BLaER1 (cell line): ENCODE data around the gene LSM14A.
"Not testable (repeated sequence)": the region's sequence is repeated elsewhere in the genome, so short reads cannot be mapped to it uniquely, and the experiment has no call there.

Source experiments
- H3K27ac ChIP-seq: shearing (Covaris generic); formaldehyde crosslinking; 2 replicates; pipeline ENCODE4 v1.8.1; 2022
- H3K27me3 ChIP-seq: shearing (Covaris generic); formaldehyde crosslinking; 2 replicates; pipeline ENCODE4 v1.8.1; 2022
- H3K36me3 ChIP-seq: shearing (Covaris generic); formaldehyde crosslinking; 2 replicates; pipeline ENCODE4 v1.8.1; 2022
- H3K4me1 ChIP-seq: shearing (Covaris generic); formaldehyde crosslinking; 2 replicates; pipeline ENCODE4 v1.8.1; 2022
- H3K4me2 ChIP-seq: shearing (Covaris generic); formaldehyde crosslinking; 2 replicates; pipeline ENCODE4 v1.8.1; 2022
- H3K4me3 ChIP-seq: shearing (Covaris generic); formaldehyde crosslinking; 2 replicates; pipeline ENCODE4 v1.8.1; 2022
- H3K9ac ChIP-seq: shearing (Covaris generic); formaldehyde crosslinking; 2 replicates; pipeline ENCODE4 v1.8.1; 2022
- H3K9me3 ChIP-seq: shearing (Covaris generic); formaldehyde crosslinking; 2 replicates; pipeline ENCODE4 v1.8.1; 2022
- H4K20me1 ChIP-seq: shearing (Covaris generic); formaldehyde crosslinking; 2 replicates; pipeline ENCODE4 v1.8.1; 2022
- Cebpa-rat ChIP-seq: shearing (Covaris generic); IDR thresholded peaks from 2 replicates; pipeline ENCODE4 v1.8.1; 2022

The LSM14A gene

GRCh38 chr19:34188408-34188807 is 16.1 kb downstream of the LSM14A start:
- no peak overlapping the region for H3K9ac ChIP-seq
- peaks cover 100% of the 10 kb centered on the region for H4K20me1 ChIP-seq
- no peaks in the 10 kb centered on the region for H3K9me3 ChIP-seq
- no peaks in the 10 kb centered on the region for H3K27me3 ChIP-seq
- no peak overlapping the region for H3K4me2 ChIP-seq
- H3K4me3 ChIP-seq = no peak overlapping the region
- H3K4me1 ChIP-seq = peaks cover 46% of the 10 kb centered on the region
- peaks cover 31% of the 10 kb centered on the region for H3K36me3 ChIP-seq
- no peak for TF ChIP-seq Cebpa-rat
- H3K27ac ChIP-seq = no peak overlapping the region

GRCh38 chr19:34189199-34189916 is 17.1 kb downstream of the LSM14A start:
- Histone ChIP-seq H3K4me1 (peaks cover 45% of the 10 kb centered on the region), H3K4me3 (no peak overlapping the region), H3K36me3 (peaks cover 39% of the 10 kb centered on the region), H3K27ac (no peak overlapping the region), H4K20me1 (peaks cover 100% of the 10 kb centered on the region), H3K4me2 (no peak overlapping the region), H3K27me3 (no peaks in the 10 kb centered on the region), H3K9me3 (no peaks in the 10 kb centered on the region), H3K9ac (no peak overlapping the region)
- no peak for TF ChIP-seq Cebpa-rat

GRCh38 chr19:34189917-34190425 is 17.7 kb downstream of the LSM14A start:
- Histone ChIP-seq H4K20me1 (peaks cover 100% of the 10 kb centered on the region), H3K36me3 (peaks cover 45% of the 10 kb centered on the region), H3K4me2 (no peak overlapping the region), H3K9ac (no peak overlapping the region), H3K4me3 (no peak overlapping the region), H3K27ac (no peak overlapping the region), H3K9me3 (no peaks in the 10 kb centered on the region), H3K27me3 (no peaks in the 10 kb centered on the region), H3K4me1 (peaks cover 39% of the 10 kb centered on the region)
- TF ChIP-seq Cebpa-rat = no peak

- no peak overlapping the region for H3K4me2 ChIP-seq
- no peaks in the 10 kb centered on the region for H3K27me3 ChIP-seq
- peaks cover 31% of the 10 kb centered on the region for H3K4me1 ChIP-seq
- no peak overlapping the region for H3K9ac ChIP-seq
- H3K27ac ChIP-seq = no peak overlapping the region
- H4K20me1 ChIP-seq = peaks cover 97% of the 10 kb centered on the region
- TF ChIP-seq Cebpa-rat = no peak
- H3K36me3 ChIP-seq = peaks cover 52% of the 10 kb centered on the region
- no peaks in the 10 kb centered on the region for H3K9me3 ChIP-seq
- H3K4me3 ChIP-seq = no peak overlapping the region
Measured at GRCh38 chr19:34191355-34191962, 19.2 kb downstream of the LSM14A start.

- Histone ChIP-seq H3K27me3 (no peaks in the 10 kb centered on the region), H3K4me2 (peak overlapping the region; percentile 70), H3K27ac (peak overlapping the region; percentile 37; the same call in 1 of the 2 replicates), H3K36me3 (peaks cover 67% of the 10 kb centered on the region), H3K4me1 (peaks cover 31% of the 10 kb centered on the region), H3K9ac (peak overlapping the region; percentile 13; the same call in 1 of the 2 replicates), H4K20me1 (peaks cover 97% of the 10 kb centered on the region), H3K4me3 (no peak overlapping the region), H3K9me3 (no peaks in the 10 kb centered on the region)
- no peak for TF ChIP-seq Cebpa-rat
Measured at GRCh38 chr19:34193439-34193838, 21.1 kb downstream of the LSM14A start.

GRCh38 chr19:34193876-34194275 is 21.6 kb downstream of the LSM14A start:
- peaks cover 29% of the 10 kb centered on the region for H3K4me1 ChIP-seq

GRCh38 chr19:34201133-34201532 is 28.8 kb downstream of the LSM14A start:
- H3K9me3 ChIP-seq = no peaks in the 10 kb centered on the region
- H3K27ac ChIP-seq = peak overlapping the region; percentile 30; the same call in 1 of the 2 replicates
- H3K9ac ChIP-seq = no peak overlapping the region
- no peaks in the 10 kb centered on the region for H3K27me3 ChIP-seq
- peaks cover 10% of the 10 kb centered on the region for H3K4me1 ChIP-seq
- 0 out of 2 replicates have a peak overlapping the region, but pooled peaks have one; percentile 24 for H3K4me2 ChIP-seq
- no peak for TF ChIP-seq Cebpa-rat
- peaks cover 90% of the 10 kb centered on the region for H3K36me3 ChIP-seq
- peaks cover 64% of the 10 kb centered on the region for H4K20me1 ChIP-seq
- H3K4me3 ChIP-seq = no peak overlapping the region

More at GRCh38 chr19:34193876-34194275, 21.6 kb downstream of the LSM14A start:
- H3K4me2 ChIP-seq = peak overlapping the region; percentile 70
- no peaks in the 10 kb centered on the region for H3K27me3 ChIP-seq
- no peak for TF ChIP-seq Cebpa-rat
- 0 out of 2 replicates have a peak overlapping the region, but pooled peaks have one; percentile 37 for H3K27ac ChIP-seq
- H3K9me3 ChIP-seq = no peaks in the 10 kb centered on the region
- H3K9ac ChIP-seq = 0 out of 2 replicates have a peak overlapping the region, but pooled peaks have one; percentile 13
- H3K36me3 ChIP-seq = peaks cover 71% of the 10 kb centered on the region
- no peak overlapping the region for H3K4me3 ChIP-seq
- peaks cover 97% of the 10 kb centered on the region for H4K20me1 ChIP-seq

GRCh38 chr19:34205324-34205723 is 33.0 kb downstream of the LSM14A start:
- not testable (repeated sequence) for H3K27ac ChIP-seq, H3K27me3 ChIP-seq
- H3K36me3 ChIP-seq = peaks cover 91% of the 10 kb centered on the region

GRCh38 chr19:34208291-34208884 is 36.1 kb downstream of the LSM14A start:
- peaks cover 95% of the 10 kb centered on the region for H3K36me3 ChIP-seq
- no peak overlapping the region for H3K4me2 ChIP-seq
- TF ChIP-seq Cebpa-rat = no peak

More at GRCh38 chr19:34205324-34205723, 33.0 kb downstream of the LSM14A start:
- not testable (repeated sequence) for H3K4me2 ChIP-seq, H3K4me3 ChIP-seq, H3K9me3 ChIP-seq, H3K9ac ChIP-seq
- Histone ChIP-seq H4K20me1 (peaks cover 56% of the 10 kb centered on the region), H3K4me1 (peaks cover 10% of the 10 kb centered on the region)

GRCh38 chr19:34209726-34210125 is 37.4 kb downstream of the LSM14A start:
- Histone ChIP-seq H3K4me1 (no peaks in the 10 kb centered on the region), H3K9ac (no peak overlapping the region), H3K27me3 (no peaks in the 10 kb centered on the region), H3K9me3 (no peaks in the 10 kb centered on the region), H4K20me1 (peaks cover 66% of the 10 kb centered on the region), H3K4me2 (no peak overlapping the region), H3K4me3 (no peak overlapping the region), H3K27ac (no peak overlapping the region), H3K36me3 (peaks cover 97% of the 10 kb centered on the region)
- no peak for TF ChIP-seq Cebpa-rat

More at GRCh38 chr19:34208291-34208884, 36.1 kb downstream of the LSM14A start:
- H3K4me3 ChIP-seq = no peak overlapping the region
- H4K20me1 ChIP-seq = peaks cover 56% of the 10 kb centered on the region
- no peaks in the 10 kb centered on the region for H3K27me3 ChIP-seq
- H3K9ac ChIP-seq = no peak overlapping the region
- no peak overlapping the region for H3K27ac ChIP-seq
- H3K4me1 ChIP-seq = no peaks in the 10 kb centered on the region
- H3K9me3 ChIP-seq = no peaks in the 10 kb centered on the region
